Stimulated activated effector memory CD8-positive, alpha-beta T cell treated with anti-CD3 and anti-CD28 coated beads, Interleukin-12 subunit alpha, Interleukin-12 subunit beta, amount 100 ng/mL, for 72 hours (primary cell): ENCODE measurements around the gene TICAM2.
"Not testable (repeated sequence)": the region's sequence is repeated elsewhere in the genome, so short reads cannot be mapped to it uniquely, and the experiment has no call there.

Experiments
- ATAC-seq: fragments of 150-1000 bp; cut with Tn5 transposase; 2 replicates; pipeline ENCODE4 v1.10.0; 2021
- DNase-seq, 2 donors: peaks; one replicate each; pipeline ENCODE4 v3.0.0; 2021 to 2022; ENCODE audit warnings: low spot score in 2 of 2
- H3K27ac Mint-ChIP-seq: one replicate; pipeline ENCODE4 v1.8.0; 2022; ENCODE audit warnings: mild to moderate bottlenecking, mixed read lengths
- H3K36me3 Mint-ChIP-seq: one replicate; pipeline ENCODE4 v1.8.0; 2022; ENCODE audit warnings: mild to moderate bottlenecking, mixed read lengths
- H3K4me1 Mint-ChIP-seq: one replicate; pipeline ENCODE4 v1.8.0; 2022; ENCODE audit warnings: mixed read lengths
- H3K4me3 Mint-ChIP-seq: one replicate; pipeline ENCODE4 v1.8.0; 2022; ENCODE audit warnings: mild to moderate bottlenecking, mixed read lengths
- H3K9me3 Mint-ChIP-seq: one replicate; pipeline ENCODE4 v1.8.0; 2022; ENCODE audit warnings: mixed read lengths

TICAM2 gene

DNA sequence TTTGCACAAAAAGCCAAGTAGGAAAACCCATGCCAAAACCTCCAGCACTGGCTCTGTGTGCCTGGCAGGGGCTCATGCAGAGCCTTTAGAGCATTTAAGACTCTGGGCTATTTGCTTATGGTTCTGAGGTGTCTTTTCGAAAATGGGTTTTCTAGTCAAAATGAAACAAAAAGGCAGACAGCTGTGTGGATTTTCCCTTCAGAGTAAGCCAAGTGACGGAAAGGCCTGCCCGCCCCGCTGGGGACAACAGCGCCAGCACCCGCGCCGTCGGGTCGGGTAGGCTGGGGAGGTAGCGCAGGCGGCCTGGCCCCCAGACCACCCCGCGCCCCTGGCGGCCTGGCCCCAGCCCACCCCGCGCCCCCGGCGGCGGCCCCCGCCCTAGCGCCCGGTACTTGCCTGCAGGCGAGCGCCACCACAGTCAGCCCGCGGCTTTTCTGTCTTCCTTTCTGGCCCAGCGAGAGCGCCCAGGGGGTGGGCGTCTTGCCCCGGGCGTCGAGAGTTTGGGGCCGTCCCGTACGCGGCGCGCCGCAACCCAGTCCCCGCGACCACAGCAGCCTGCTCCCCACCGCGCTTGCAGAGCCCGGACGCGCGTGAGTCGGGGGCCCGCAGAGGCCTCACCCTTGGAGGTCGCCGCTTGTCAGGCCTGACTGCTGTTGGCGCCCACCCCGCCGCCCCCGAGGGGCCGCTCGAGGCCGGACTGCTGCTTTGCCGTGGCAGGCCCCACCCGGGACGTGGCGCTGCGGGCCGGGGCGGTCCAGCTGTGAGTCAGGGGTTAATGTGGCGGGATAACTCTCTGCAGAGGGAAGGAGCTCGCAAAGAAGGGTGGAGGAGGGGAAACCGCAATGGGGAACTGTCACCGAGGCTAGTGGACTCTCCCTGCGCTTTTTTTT, at the start of gene TICAM2:
TSS of gene TICAM2 (minus strand) at position 779 of the 890 bp plus-strand sequence. CDS start 21,223 bp downstream, outside the sequence.
- Mint-ChIP-seq H3K27ac (peak within 1 kb of the TSS; percentile 41), H3K36me3 (peaks cover 22% of the 10 kb centered on the region), H3K4me3 (peak within 1 kb of the TSS; percentile 57), H3K9me3 (no peaks in the 10 kb centered on the region), H3K4me1 (peaks cover 34% of the 10 kb centered on the region)
- ATAC-seq (peak; percentile 91), DNase-seq (peak; percentile 38 to 79)

DNA sequence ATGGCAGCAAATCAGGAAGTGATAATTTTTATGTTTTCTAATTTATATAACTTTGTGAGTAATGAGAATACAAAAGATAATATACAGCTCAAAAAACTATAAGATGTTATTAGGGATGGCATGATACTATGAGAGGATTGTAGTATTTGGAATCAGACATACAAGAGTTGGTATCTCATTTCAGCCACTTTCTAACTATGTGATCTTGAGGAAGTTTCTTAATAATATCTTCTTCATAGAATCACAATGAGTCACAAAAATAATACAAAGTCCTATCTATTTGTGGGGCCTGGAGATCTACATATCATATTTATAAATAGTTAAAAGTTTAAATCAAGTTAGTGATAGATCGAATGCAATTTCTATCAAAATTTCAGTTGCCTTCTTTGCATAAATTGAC, 47.3 kb upstream of the TICAM2 start:
- Mint-ChIP-seq H3K27ac (no peak overlapping the region), H3K9me3 (no peaks in the 10 kb centered on the region), H3K4me1 (no peaks in the 10 kb centered on the region), H3K36me3 (no peaks in the 10 kb centered on the region), H3K4me3 (no peak overlapping the region)
- ATAC-seq = no peak
- DNase-seq = no peak

DNA sequence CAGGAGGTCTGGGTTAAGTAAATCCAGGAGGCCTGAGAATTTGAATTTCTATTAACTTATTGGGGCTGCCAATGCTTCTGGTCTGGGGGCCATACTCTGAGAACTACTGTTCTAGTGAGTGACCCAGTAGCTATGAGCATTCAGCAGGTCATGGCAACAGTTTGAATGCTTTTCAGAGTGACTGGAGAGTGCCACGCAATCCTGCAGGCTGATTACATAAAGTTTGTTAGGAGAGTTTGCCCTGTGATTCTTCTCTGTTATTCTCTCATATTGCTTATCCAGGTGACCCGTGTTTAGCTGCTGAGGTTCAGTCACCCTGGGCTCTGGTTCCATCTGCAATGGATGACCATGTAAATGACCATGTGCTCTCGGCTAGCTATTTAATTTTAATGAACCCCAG, 45.8 kb upstream of the TICAM2 start:
- DNase-seq = no peak
- Mint-ChIP-seq H3K27ac (no peak overlapping the region), H3K4me1 (no peaks in the 10 kb centered on the region), H3K4me3 (no peak overlapping the region), H3K36me3 (no peaks in the 10 kb centered on the region), H3K9me3 (no peaks in the 10 kb centered on the region)
- no peak for ATAC-seq

GRCh38 chr5:115645386-115645785, 43.1 kb upstream of the TICAM2 start:
- H3K27ac Mint-ChIP-seq, DNase-seq, H3K4me1 Mint-ChIP-seq, H3K36me3 Mint-ChIP-seq, H3K4me3 Mint-ChIP-seq, H3K9me3 Mint-ChIP-seq, ATAC-seq: not testable (repeated sequence)

GRCh38 chr5:115644046-115644445, 41.8 kb upstream of the TICAM2 start:
- Mint-ChIP-seq H3K27ac (no peak overlapping the region), H3K36me3 (no peaks in the 10 kb centered on the region), H3K9me3 (no peaks in the 10 kb centered on the region), H3K4me1 (no peaks in the 10 kb centered on the region), H3K4me3 (no peak overlapping the region)
- no peak for DNase-seq
- no peak for ATAC-seq

DNA sequence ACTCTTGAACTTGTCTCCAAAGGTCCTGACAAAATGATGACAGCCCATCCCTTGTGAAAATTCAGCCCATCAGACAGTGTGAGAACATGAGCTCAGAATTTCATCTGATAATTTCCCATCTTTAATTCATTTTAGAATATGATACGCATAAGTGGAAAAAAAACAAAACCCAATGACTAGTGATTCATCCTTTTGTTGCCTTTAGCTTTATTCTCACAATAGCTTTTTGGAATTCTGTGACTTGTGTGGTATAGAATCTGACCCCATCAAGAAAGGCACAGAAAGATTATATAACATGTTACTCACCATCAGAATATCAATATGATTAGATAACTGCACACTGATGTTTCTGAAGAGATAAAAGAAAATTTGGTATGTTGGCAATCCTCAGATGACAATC, 39.7 kb upstream of the TICAM2 start:
- ATAC-seq (no peak), DNase-seq (no peak)
- H3K36me3 Mint-ChIP-seq = no peaks in the 10 kb centered on the region

GRCh38 chr5:115640274-115640673, 38.0 kb upstream of the TICAM2 start:
- no peaks in the 10 kb centered on the region for H3K36me3 Mint-ChIP-seq
- DNase-seq (no peak), ATAC-seq (no peak)
- H3K4me3 Mint-ChIP-seq = no peak overlapping the region
- H3K9me3 Mint-ChIP-seq = no peaks in the 10 kb centered on the region
- H3K4me1 Mint-ChIP-seq = no peaks in the 10 kb centered on the region
- no peak overlapping the region for H3K27ac Mint-ChIP-seq

More for the DNA sequence above, 39.7 kb upstream of the TICAM2 start:
- H3K9me3 Mint-ChIP-seq = no peaks in the 10 kb centered on the region
- no peak overlapping the region for H3K27ac Mint-ChIP-seq
- H3K4me3 Mint-ChIP-seq = no peak overlapping the region
- H3K4me1 Mint-ChIP-seq = no peaks in the 10 kb centered on the region

DNA sequence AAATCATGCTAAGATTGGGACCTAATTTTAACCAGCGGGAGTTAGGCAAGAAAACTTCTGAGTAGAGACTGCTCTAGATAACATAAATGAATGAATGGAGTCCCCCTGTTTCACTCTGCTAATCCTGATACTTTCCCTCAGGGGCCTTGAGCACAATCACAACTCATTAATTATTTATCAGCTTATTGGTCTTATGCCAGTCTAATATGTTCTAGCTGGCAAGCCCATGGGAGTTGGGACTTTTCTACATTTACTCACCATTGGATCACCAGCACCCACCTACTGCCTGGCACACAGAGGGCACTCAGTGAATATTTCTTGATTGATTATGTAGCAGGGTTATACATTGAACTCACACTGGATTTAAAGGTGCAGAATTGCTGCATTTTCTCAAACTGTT, 37.1 kb upstream of the TICAM2 start:
- H3K36me3 Mint-ChIP-seq = no peaks in the 10 kb centered on the region
- H3K27ac Mint-ChIP-seq = no peak overlapping the region
- no peak overlapping the region for H3K4me3 Mint-ChIP-seq
- H3K4me1 Mint-ChIP-seq = peaks cover 4% of the 10 kb centered on the region
- no peaks in the 10 kb centered on the region for H3K9me3 Mint-ChIP-seq
- ATAC-seq = no peak
- DNase-seq = no peak

- Mint-ChIP-seq H3K4me1 (peaks cover 5% of the 10 kb centered on the region), H3K27ac (no peak overlapping the region), H3K36me3 (no peaks in the 10 kb centered on the region), H3K4me3 (no peak overlapping the region), H3K9me3 (no peaks in the 10 kb centered on the region)
- DNase-seq (peak in 1 of 2 donors; percentile 42), ATAC-seq (no peak)
Measured at GRCh38 chr5:115637507-115637906, 35.2 kb upstream of the TICAM2 start.

DNA sequence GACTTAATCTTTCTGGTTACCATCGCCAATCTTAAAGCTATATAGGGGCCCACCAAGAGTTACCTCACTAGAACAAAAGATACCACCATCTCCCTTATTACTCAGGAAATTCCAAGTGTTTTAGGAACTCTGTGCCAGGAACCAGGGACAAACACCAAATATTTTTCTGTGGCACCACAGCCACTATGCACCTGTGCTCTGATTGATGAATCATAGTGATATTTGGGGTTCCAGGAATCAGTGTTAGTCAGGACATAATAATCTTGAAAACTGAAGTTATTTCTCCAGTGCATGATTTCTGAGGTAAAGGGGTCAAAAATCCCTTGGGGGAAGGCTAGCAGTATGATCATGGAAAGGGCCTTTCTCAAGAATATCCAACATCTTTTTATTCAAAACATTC, 33.7 kb upstream of the TICAM2 start:
- H3K4me1 Mint-ChIP-seq = peaks cover 5% of the 10 kb centered on the region
- no peaks in the 10 kb centered on the region for H3K36me3 Mint-ChIP-seq
- no peak overlapping the region for H3K27ac Mint-ChIP-seq
- DNase-seq (no peak), ATAC-seq (no peak)
- no peak overlapping the region for H3K4me3 Mint-ChIP-seq
- no peaks in the 10 kb centered on the region for H3K9me3 Mint-ChIP-seq

DNA sequence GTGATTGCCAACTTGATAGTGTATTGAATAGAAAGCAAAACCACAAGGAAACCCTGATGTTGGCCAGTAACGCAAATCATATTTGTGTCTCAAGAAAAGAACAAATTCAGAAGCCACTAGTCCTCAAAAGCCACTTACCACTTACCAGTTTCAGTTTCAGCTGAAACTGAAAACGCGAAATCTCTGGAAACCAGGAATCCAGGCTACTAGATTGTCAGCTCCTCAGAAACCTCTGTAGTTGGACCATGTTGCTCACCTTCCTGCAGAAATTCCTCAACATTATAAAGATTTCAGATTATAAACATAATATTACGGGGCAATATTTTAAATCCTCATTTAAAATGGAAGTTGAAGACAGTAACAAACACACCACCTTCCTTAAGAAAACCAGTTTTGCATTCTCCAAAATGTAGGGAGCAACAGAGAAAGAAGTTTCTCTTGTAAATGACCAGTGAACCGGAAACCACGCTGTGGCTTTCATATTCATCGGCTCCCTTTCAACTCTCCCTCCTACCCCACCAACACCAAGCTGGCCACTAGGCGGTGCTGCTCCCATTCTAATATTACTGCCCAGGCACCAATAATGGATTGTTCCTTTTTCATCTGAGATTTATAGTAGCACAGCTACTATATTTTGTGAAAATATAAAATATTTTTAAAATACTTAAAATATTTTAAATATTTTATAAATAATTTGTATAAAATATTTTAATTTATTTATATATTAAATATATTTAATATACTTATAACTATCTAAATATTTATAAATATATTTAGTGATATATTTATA, 32.3 kb upstream of the TICAM2 start:
- Mint-ChIP-seq H3K27ac (peak overlapping the region; percentile 20), H3K4me3 (peak overlapping the region; percentile 39), H3K9me3 (no peaks in the 10 kb centered on the region), H3K36me3 (no peaks in the 10 kb centered on the region), H3K4me1 (peaks cover 5% of the 10 kb centered on the region)
- ATAC-seq = peak; percentile 80
- DNase-seq = peak; percentile 73 to 91

- peaks cover 9% of the 10 kb centered on the region for H3K4me1 Mint-ChIP-seq
- peak in 1 of 2 donors; percentile 26 for DNase-seq
- no peak for ATAC-seq
- no peak overlapping the region for H3K4me3 Mint-ChIP-seq
- no peaks in the 10 kb centered on the region for H3K9me3 Mint-ChIP-seq
- H3K36me3 Mint-ChIP-seq = peaks cover 8% of the 10 kb centered on the region
- no peak overlapping the region for H3K27ac Mint-ChIP-seq
Measured at GRCh38 chr5:115629903-115630302, 27.6 kb upstream of the TICAM2 start.

- Mint-ChIP-seq H3K36me3 (peaks cover 9% of the 10 kb centered on the region), H3K4me1 (peaks cover 10% of the 10 kb centered on the region), H3K27ac (no peak overlapping the region), H3K9me3 (no peaks in the 10 kb centered on the region), H3K4me3 (peak overlapping the region; percentile 25)
- no peak for DNase-seq
- ATAC-seq = no peak
Measured at GRCh38 chr5:115627295-115627865, 25.1 kb upstream of the TICAM2 start.

DNA sequence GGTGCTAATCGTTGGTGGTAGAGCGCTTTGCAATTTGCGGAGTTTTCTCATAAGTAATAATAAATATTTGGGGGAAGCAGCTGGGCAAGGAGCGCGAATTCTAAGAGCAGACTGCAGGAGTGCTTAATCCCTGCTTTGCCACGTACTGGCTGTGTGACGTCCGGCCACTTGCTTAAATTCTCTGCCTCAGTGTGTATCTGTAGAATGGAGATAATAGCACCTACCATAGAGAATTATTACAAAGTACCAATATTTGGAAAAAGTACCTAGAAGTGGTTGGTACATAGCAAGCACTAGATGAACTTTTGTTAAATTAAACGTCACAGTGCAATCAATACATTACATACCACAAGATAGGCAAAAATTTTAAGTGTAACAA, 24.2 kb upstream of the TICAM2 start:
- Mint-ChIP-seq H3K4me1 (peaks cover 18% of the 10 kb centered on the region), H3K4me3 (no peak overlapping the region), H3K27ac (no peak overlapping the region), H3K9me3 (no peaks in the 10 kb centered on the region), H3K36me3 (peaks cover 15% of the 10 kb centered on the region)
- ATAC-seq (peak; percentile 53), DNase-seq (no peak)

DNA sequence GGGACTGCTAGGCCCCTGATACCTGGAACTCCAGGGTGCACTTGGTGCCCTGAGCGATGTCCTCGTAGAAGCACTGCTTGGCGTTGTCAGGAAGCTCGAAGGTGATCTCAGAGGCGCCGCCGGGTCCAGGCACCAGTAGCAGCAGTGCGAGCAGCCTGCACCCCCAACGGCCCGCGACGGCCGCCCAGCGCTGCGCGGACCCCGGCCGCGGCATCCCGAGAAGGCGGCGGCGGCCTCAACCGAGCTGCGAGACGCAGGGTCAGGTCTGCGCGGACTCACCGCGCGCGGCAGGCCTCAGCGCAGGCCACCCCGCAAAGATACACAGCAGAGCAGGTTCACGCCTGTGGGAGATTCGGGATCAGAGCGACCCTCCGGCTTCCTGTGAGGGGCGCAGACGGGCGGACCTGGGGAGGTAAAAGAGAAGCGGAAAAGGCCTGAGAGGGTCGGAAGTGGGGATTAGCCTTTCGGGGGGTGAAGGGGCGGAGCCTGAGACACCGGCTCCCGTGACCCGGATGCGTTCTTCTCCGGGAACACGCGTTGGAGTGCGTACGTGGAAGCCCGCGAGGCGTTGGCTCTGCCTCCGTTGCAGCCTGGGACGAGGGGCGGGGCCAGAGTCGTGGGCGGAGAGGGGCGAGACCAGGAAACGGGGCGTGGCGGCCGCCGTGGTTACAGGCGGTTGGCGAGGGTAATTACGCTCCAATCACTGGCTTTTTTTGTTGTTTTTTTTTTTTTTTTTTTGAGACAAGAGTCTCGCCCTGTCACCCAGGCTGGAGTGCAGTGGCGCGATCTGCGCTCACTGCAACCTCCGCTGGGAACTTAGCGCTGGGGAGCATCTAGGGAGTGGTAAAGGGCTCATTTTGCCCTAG, 23.5 kb upstream of the TICAM2 start, which contains the start of gene TMED7:
TSS of gene TMED7 (minus strand) at position 458 of the 866 bp plus-strand sequence. CDS start at position 214, 244 bp downstream.
- Mint-ChIP-seq H3K9me3 (no peaks in the 10 kb centered on the region), H3K27ac (no peak within 1 kb of the TSS), H3K4me1 (peaks cover 24% of the 10 kb centered on the region), H3K4me3 (no peak within 1 kb of the TSS), H3K36me3 (peaks cover 21% of the 10 kb centered on the region)
- DNase-seq = peak; percentile 98 to 100
- ATAC-seq = peak; percentile 94
